Neural crest cell (in vitro differentiated cells): Measurements from ENCODE around the gene ACAP3. TPM values are rescaled to one million over a fixed set of nuclear protein-coding genes. Genes with fewer than 3 reads are reported as not detected.

Source experiments
- DNase-seq: peaks from one replicate; pipeline ENCODE4 v3.0.0; 2021; ENCODE audit warnings: low read depth, mixed read lengths, low spot score
- H3K27ac Mint-ChIP-seq: one replicate; pipeline ENCODE4 v1.8.0; 2021; ENCODE audit warnings: mild to moderate bottlenecking, mixed read lengths; ENCODE audit not compliant: unreplicated experiment
- H3K27me3 Mint-ChIP-seq: 2 replicates; pipeline ENCODE4 v1.8.0; 2021; ENCODE audit warnings: low read depth, mild to moderate bottlenecking, mixed read lengths
- H3K36me3 Mint-ChIP-seq: 2 replicates; pipeline ENCODE4 v1.8.0; 2021; ENCODE audit warnings: low read depth, mild to moderate bottlenecking, mixed read lengths
- H3K4me1 Mint-ChIP-seq: 2 replicates; pipeline ENCODE4 v1.8.0; 2021; ENCODE audit warnings: mixed read lengths
- H3K4me3 Mint-ChIP-seq: one replicate; pipeline ENCODE4 v1.8.0; 2021; ENCODE audit warnings: mild to moderate bottlenecking, mixed read lengths
- H3K9me3 Mint-ChIP-seq: 2 replicates; pipeline ENCODE4 v1.8.0; 2021; ENCODE audit warnings: mixed read lengths
- CTCF ChIP-seq: fragments of 200-600 bp; sonication (generic); conservative IDR thresholded peaks from 2 replicates; pipeline ENCODE4 v1.5.0; 2021; ENCODE audit warnings: antibody characterized with exemption, mild to moderate bottlenecking
- total RNA-seq: library from RNA; stranded (reverse); gene quantifications from 2 replicates; pipeline ENCODE4 v1.2.1, GENCODE V29; 2021

Gene ACAP3
- total RNA-seq, 1 donor from 2014 or later: 124 TPM

- no peak for TF ChIP-seq CTCF
- Mint-ChIP-seq H3K4me1 (peaks cover 24% of the 10 kb centered on the region), H3K9me3 (no peaks in the 10 kb centered on the region), H3K27me3 (no peaks in the 10 kb centered on the region), H3K27ac (peak overlapping the region; percentile 86), H3K4me3 (peak overlapping the region; percentile 90), H3K36me3 (no peaks in the 10 kb centered on the region)
- DNase-seq: no peak
Measured at GRCh38 chr1:1305300-1306069, 2.2 kb downstream of the ACAP3 start.

GRCh38 chr1:1304331-1305299, 3.1 kb downstream of the ACAP3 start:
- peak overlapping the region; percentile 86 for H3K27ac Mint-ChIP-seq
- H3K9me3 Mint-ChIP-seq: no peaks in the 10 kb centered on the region
- no peaks in the 10 kb centered on the region for H3K36me3 Mint-ChIP-seq
- TF ChIP-seq CTCF: no peak
- peaks cover 24% of the 10 kb centered on the region for H3K4me1 Mint-ChIP-seq
- no peaks in the 10 kb centered on the region for H3K27me3 Mint-ChIP-seq
- peak overlapping the region; percentile 87 for H3K4me3 Mint-ChIP-seq
- peak; percentile 64 for DNase-seq

DNA sequence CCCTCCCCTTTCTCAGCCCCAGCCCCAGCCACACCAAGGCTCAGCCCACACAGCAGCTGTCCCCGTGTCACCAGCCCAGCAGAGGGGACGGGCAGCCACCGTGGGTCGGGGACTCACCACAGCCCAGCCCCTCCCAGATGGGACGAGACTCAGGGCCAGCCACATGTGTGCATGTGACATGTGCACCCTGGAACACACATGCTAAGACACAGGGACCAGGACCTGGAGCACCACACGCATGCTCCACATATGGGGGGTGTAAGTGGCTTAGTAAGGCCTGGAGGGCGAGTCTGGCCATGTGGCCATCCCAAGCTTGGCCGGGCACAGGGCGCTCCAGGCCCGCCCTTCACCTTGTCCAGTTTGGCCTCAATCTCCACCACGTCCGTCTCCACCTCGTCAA, 4.0 kb downstream of the ACAP3 start:
- Mint-ChIP-seq H3K27me3 (no peaks in the 10 kb centered on the region), H3K4me3 (no peak overlapping the region), H3K27ac (no peak overlapping the region), H3K4me1 (peaks cover 24% of the 10 kb centered on the region), H3K36me3 (no peaks in the 10 kb centered on the region), H3K9me3 (no peaks in the 10 kb centered on the region)
- DNase-seq: no peak
- TF ChIP-seq CTCF: no peak

DNA sequence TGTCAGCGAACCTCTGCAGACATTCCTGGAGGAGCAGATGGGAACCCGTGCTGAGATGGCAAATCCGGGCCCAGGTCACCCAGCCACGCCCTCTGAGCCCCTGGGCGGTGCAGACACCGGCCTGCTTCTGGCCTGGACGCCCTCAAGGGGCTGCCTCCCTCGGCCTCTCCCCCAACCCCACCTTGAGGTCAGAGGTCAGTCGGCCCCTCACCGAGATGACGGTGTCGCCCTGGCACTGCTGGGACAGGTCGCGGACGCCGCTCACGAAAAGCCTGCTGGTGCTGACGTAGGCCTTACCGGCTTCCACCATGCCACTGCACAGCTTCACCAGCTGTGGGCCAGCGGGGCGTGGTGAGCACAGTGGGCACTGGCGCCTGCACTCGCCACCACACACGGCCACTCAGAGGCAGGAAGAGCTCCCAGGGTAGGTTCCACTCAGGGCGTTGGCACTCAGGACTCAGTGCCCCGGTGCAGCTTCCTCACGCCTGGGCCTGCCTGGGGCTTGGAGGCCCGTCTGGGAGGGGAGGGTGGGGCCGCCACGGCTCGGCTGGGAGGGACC, 4.7 kb downstream of the ACAP3 start:
- DNase-seq: no peak
- Mint-ChIP-seq H3K27ac (no peak overlapping the region), H3K27me3 (no peaks in the 10 kb centered on the region), H3K36me3 (no peaks in the 10 kb centered on the region), H3K4me3 (no peak overlapping the region), H3K9me3 (no peaks in the 10 kb centered on the region), H3K4me1 (peaks cover 24% of the 10 kb centered on the region)
- no peak for TF ChIP-seq CTCF

DNA sequence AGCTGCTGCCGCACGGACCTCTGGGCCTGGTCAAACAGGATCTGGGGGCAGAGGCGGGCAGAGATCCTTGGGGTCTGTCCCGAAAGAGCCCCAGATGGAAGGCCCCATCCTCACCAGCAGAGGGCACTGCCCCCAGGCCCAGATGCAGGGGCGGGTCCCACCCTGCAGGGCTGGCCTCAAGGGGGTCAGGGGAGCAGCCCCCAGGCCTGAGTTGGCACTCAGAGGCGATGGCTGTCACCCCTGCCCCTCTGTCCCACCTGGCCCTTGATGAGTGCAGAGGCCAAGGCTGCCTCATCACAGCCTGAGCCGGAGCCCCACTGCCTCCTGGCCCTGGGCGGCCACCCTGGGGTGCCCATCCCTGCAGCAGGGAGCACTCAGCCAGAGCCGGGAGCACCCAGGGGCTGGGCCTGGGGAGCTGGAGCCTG, 5.7 kb downstream of the ACAP3 start:
- Mint-ChIP-seq H3K4me3 (no peak overlapping the region), H3K27ac (no peak overlapping the region), H3K9me3 (no peaks in the 10 kb centered on the region), H3K27me3 (no peaks in the 10 kb centered on the region), H3K36me3 (no peaks in the 10 kb centered on the region), H3K4me1 (peaks cover 21% of the 10 kb centered on the region)
- peak; percentile 53 for TF ChIP-seq CTCF
- no peak for DNase-seq
